Endothelial cell of umbilical vein (primary cell): ENCODE data around the gene TTC39A. TPM values are rescaled to one million over a fixed set of nuclear protein-coding genes. Genes with fewer than 3 reads are reported as not detected.

Source experiments
- BruUV-seq: library from RNA; stranded (reverse); fragments of 400-500 nt; replicated peaks from 2 replicates; lab custom pipeline; 2021; lab: Mats Ljungman, UMichigan
- CTCF ChIA-PET: fragments of 300-600, 350-600 bp; sonication (Branson Sonifier 250); formaldehyde crosslinking; loops from one replicate; lab custom pipeline; 2021; ENCODE audit warnings: antibody characterized with exemption, inconsistent platforms; lab: Charles Lee
- POLR2A ChIA-PET: fragments of 300-600, 350-600 bp; sonication (Branson Sonifier 250); formaldehyde crosslinking; loops from one replicate; lab custom pipeline; 2021; ENCODE audit warnings: antibody characterized with exemption, inconsistent platforms; lab: Charles Lee
- DNase-seq: peaks from one replicate; pipeline ENCODE4 v3.0.0-alpha.2; 2011; ENCODE audit warnings: low read depth, low spot score
- FAIRE-seq: peaks from 2 replicates; lab custom pipeline; 2011; peaks lifted over from hg19 to GRCh38; lab: Jason Lieb, UNC
- H2AFZ ChIP-seq: 2 replicates; pipeline ENCODE4 v1.6.0; 2012; ENCODE audit warnings: low read depth, low read length, control low read depth, inconsistent platforms
- H3K27ac ChIP-seq: 2 replicates; pipeline ENCODE4 v1.5.1; 2011; ENCODE audit warnings: low read depth, mild to moderate bottlenecking, control low read depth, low read length, moderate library complexity; ENCODE audit not compliant: insufficient read depth
- H3K27me3 ChIP-seq, 2 experiments: 2 replicates each; pipeline versions ENCODE4 v1.6.0 to v1.6.1; 2011; ENCODE audit warnings: low read length in 2 of 2, mixed read lengths in 1 of 2; ENCODE audit not compliant: control insufficient read depth in 2 of 2, insufficient read depth in 2 of 2
- H3K36me3 ChIP-seq, 2 experiments: 2 replicates in 1 of 2; 3 replicates in 1 of 2; pipeline ENCODE4 v1.5.1; 2011; ENCODE audit warnings: low read length in 2 of 2, mild to moderate bottlenecking in 1 of 2, moderate library complexity in 1 of 2; ENCODE audit not compliant: control insufficient read depth in 2 of 2, insufficient read depth in 2 of 2; ENCODE audit errors: extremely low read depth in 1 of 2
- H3K4me1 ChIP-seq: 3 replicates; pipeline ENCODE4 v1.5.1; 2011; ENCODE audit warnings: mild to moderate bottlenecking, low read length; ENCODE audit not compliant: control insufficient read depth, insufficient read depth; ENCODE audit errors: extremely low read depth
- H3K4me2 ChIP-seq: 2 replicates; pipeline ENCODE4 v1.6.1; 2011; ENCODE audit warnings: low read length, control low read depth, mixed read lengths; ENCODE audit not compliant: insufficient read depth
- H3K4me3 ChIP-seq, 3 experiments: fragments of 200-600 bp in 1 of 3; sonication (generic), shearing (Covaris generic) in 1 of 3; replicated peaks in 1 of 3; 2 replicates each; pipeline ENCODE4 v1.5.1; 2011 to 2016; ENCODE audit warnings: control low read depth in 3 of 3, low read length in 3 of 3, mild to moderate bottlenecking in 2 of 3, inconsistent platforms in 1 of 3, low read depth in 1 of 3, moderate library complexity in 1 of 3; ENCODE audit not compliant: insufficient read depth in 1 of 3
- H3K79me2 ChIP-seq: 2 replicates; pipeline ENCODE4 v1.6.0; 2012; ENCODE audit warnings: low read length, inconsistent platforms; ENCODE audit not compliant: control insufficient read depth, insufficient read depth
- H3K9ac ChIP-seq: replicated peaks from 2 replicates; pipeline ENCODE3; 2011; ENCODE audit warnings: low read length, control low read depth; ENCODE audit not compliant: insufficient read depth; ENCODE audit errors: extremely low read depth
- H3K9me1 ChIP-seq: replicated peaks from 3 replicates; pipeline ENCODE4 v1.6.0; 2011; ENCODE audit warnings: mild to moderate bottlenecking, low read length; ENCODE audit not compliant: control insufficient read depth, insufficient read depth; ENCODE audit errors: extremely low read depth
- H3K9me3 ChIP-seq: replicated peaks from 2 replicates; pipeline ENCODE4 v1.5.1; 2012; ENCODE audit warnings: low read length, inconsistent platforms; ENCODE audit not compliant: control insufficient read depth, insufficient read depth
- H4K20me1 ChIP-seq: replicated peaks from 2 replicates; pipeline ENCODE3; 2011; ENCODE audit warnings: mild to moderate bottlenecking, low read length; ENCODE audit not compliant: control insufficient read depth, insufficient read depth; ENCODE audit errors: extremely low read depth
- CTCF ChIP-seq, 2 donors: IDR thresholded peaks; 1 replicate in 1 of 2; 2 replicates in 1 of 2; pipeline ENCODE4 v1.5.1; 2011; ENCODE audit warnings: low read length in 2 of 2, mild to moderate bottlenecking in 2 of 2, moderate library complexity in 2 of 2, control low read depth in 1 of 2, inconsistent platforms in 1 of 2, low read depth in 1 of 2; ENCODE audit not compliant: insufficient read depth in 1 of 2; ENCODE audit errors: extremely low read depth in 1 of 2
- EZH2 ChIP-seq: IDR thresholded peaks from 2 replicates; pipeline ENCODE4 v1.6.1; 2012; ENCODE audit warnings: borderline replicate concordance, low read depth, mild to moderate bottlenecking, moderate library complexity, low read length, inconsistent platforms; ENCODE audit not compliant: severe bottlenecking
- FOS ChIP-seq: IDR thresholded peaks from 2 replicates; pipeline ENCODE4 v1.6.1; 2011; ENCODE audit warnings: mild to moderate bottlenecking, low read length, moderate library complexity, borderline replicate concordance; ENCODE audit not compliant: insufficient read depth
- GATA2 ChIP-seq: IDR thresholded peaks from 2 replicates; pipeline ENCODE4 v1.7.0; 2011; ENCODE audit warnings: low read depth, mild to moderate bottlenecking, moderate library complexity, mixed read lengths, low read length; ENCODE audit not compliant: insufficient read length, insufficient read depth
- JUN ChIP-seq: IDR thresholded peaks from 2 replicates; pipeline ENCODE4 v1.6.1; 2011; ENCODE audit warnings: borderline replicate concordance, low read depth; ENCODE audit not compliant: insufficient read length, insufficient read depth
- MAX ChIP-seq: IDR thresholded peaks from 2 replicates; pipeline ENCODE4 v1.6.1; 2011; ENCODE audit not compliant: insufficient read depth, insufficient read length
- MYC ChIP-seq: IDR thresholded peaks from one replicate; pipeline ENCODE4 v1.6.1; 2011; ENCODE audit warnings: mild to moderate bottlenecking, low read depth, low read length
- POLR2A ChIP-seq: IDR thresholded peaks from 2 replicates; pipeline ENCODE4 v1.6.1; 2012; ENCODE audit warnings: low read depth, mild to moderate bottlenecking, control low read depth, low read length
- POLR2AphosphoS5 ChIP-seq: IDR thresholded peaks from 2 replicates; pipeline ENCODE4 v1.6.1; 2012; ENCODE audit warnings: low read depth, mild to moderate bottlenecking, control low read depth, low read length, moderate library complexity; ENCODE audit not compliant: insufficient read depth
- dilution Hi-C: fragments of 300-500 bp; cut with MboI; formaldehyde crosslinking; loops from one replicate; pipeline ENCODE4 v1.15.0; 2019; ENCODE audit warnings: low sequenced_read_pairs; ENCODE audit not compliant: extremely low pct_ligation_motif_present
- intact Hi-C: fragments of 100-400 bp; cut with micrococcal nuclease; formaldehyde crosslinking; loops from one replicate; pipeline ENCODE4 v1.10.0; 2022
- polyA plus RNA-seq, 4 experiments: library from polyadenylated mRNA; depleted of rRNA in 3 of 4; stranded (reverse) in 3 of 4; unstranded in 1 of 4; fragments of >200 nt; gene quantifications; 2 replicates each; pipeline versions ENCODE4 v1.2.1 to v1.2.3, GENCODE V29; 2011 to 2012; ENCODE audit warnings: missing spikeins in 1 of 4
- total RNA-seq: library from RNA; stranded (reverse); gene quantifications from 2 replicates; pipeline ENCODE4 v1.2.3, GENCODE V29; 2021

TTC39A gene
- total and polyA plus RNA-seq, 2 donors (not counting 3 experiments of a cell fraction or from before 2014, with no cell fraction given) = 1.1 to 1.7 TPM

GRCh38 chr1:51327386-51327785, 3.0 kb downstream of the TTC39A start:
- Histone ChIP-seq H3K79me2 (no peaks in the 10 kb centered on the region), H3K4me2 (no peak overlapping the region), H3K9me3 (no peaks in the 10 kb centered on the region), H2AFZ (no peak overlapping the region), H4K20me1 (no peaks in the 10 kb centered on the region), H3K9me1 (no peaks in the 10 kb centered on the region), H3K36me3 (no peaks in the 10 kb centered on the region), H3K9ac (no peak overlapping the region), H3K27ac (no peak overlapping the region), H3K4me3 (no peak overlapping the region), H3K4me1 (peaks cover 5% of the 10 kb centered on the region), H3K27me3 (peaks cover 0 to 2% of the 10 kb centered on the region in 2 experiments)
- DNase-seq = no peak
- ChIA-PET POLR2A (no interaction called here), CTCF (no interaction called here)
- FAIRE-seq = no peak
- intact Hi-C loops = no loop called here
- no TSS peak for BruUV-seq
- dilution Hi-C loops = no loop called here
- no peak for TF ChIP-seq POLR2A
- no peak for TF ChIP-seq CTCF (IDR thresholded peaks at IDR 0.05; ENCODE audit: extremely low read depth in 1 of 2, insufficient read depth in 1 of 2, low read depth in 1 of 2, low read length in 2 of 2)
- TF ChIP-seq MYC = no peak
- no peak for TF ChIP-seq MAX
- TF ChIP-seq FOS = no peak
- no peak for TF ChIP-seq JUN
- TF ChIP-seq POLR2AphosphoS5 = no peak
- TF ChIP-seq GATA2 = no peak
- TF ChIP-seq EZH2 = no peak
